ENCODE results near the gene ABT1.

Gene ABT1

GRCh38 chr6:26571592-26572296 is 25.0 kb upstream of the ABT1 start:
- DNase-seq (ENCODE audit: low read depth in 4 of 4, low spot score in 1 of 4): no peak

GRCh38 chr6:26575494-26575939 is 21.2 kb upstream of the ABT1 start:
- DNase-seq (ENCODE audit: low read depth in 4 of 4, low spot score in 1 of 4): no peak

- DNase-seq (ENCODE audit: low read depth in 4 of 4, low spot score in 1 of 4): no peak
Measured at GRCh38 chr6:26576407-26576843, 20.3 kb upstream of the ABT1 start.

GRCh38 chr6:26576929-26577719 is 19.6 kb upstream of the ABT1 start:
- DNase-seq (ENCODE audit: low read depth in 4 of 4, low spot score in 1 of 4): peak in 1 of 4 experiments; percentile 71

GRCh38 chr6:26577720-26578072 is 19.1 kb upstream of the ABT1 start:
- DNase-seq (ENCODE audit: low read depth in 4 of 4, low spot score in 1 of 4): no peak

GRCh38 chr6:26578279-26578678 is 18.5 kb upstream of the ABT1 start:
- DNase-seq (ENCODE audit: low read depth in 4 of 4, low spot score in 1 of 4): no peak

GRCh38 chr6:26578741-26579140 is 18.0 kb upstream of the ABT1 start:
- no peak for DNase-seq (ENCODE audit: low read depth in 4 of 4, low spot score in 1 of 4)

GRCh38 chr6:26581164-26581915 is 15.4 kb upstream of the ABT1 start:
- no peak for DNase-seq (ENCODE audit: low read depth in 4 of 4, low spot score in 1 of 4)

- no peak for DNase-seq (ENCODE audit: low read depth in 4 of 4, low spot score in 1 of 4)
Measured at GRCh38 chr6:26588965-26589364, 7.8 kb upstream of the ABT1 start.

- DNase-seq (ENCODE audit: low read depth in 4 of 4, low spot score in 1 of 4): no peak
Measured at GRCh38 chr6:26592649-26593048, 4.1 kb upstream of the ABT1 start.

GRCh38 chr6:26593278-26594130 is 3.2 kb upstream of the ABT1 start:
- no peak for DNase-seq (ENCODE audit: low read depth in 4 of 4, low spot score in 1 of 4)

GRCh38 chr6:26594131-26594498 is 2.6 kb upstream of the ABT1 start:
- no peak for DNase-seq (ENCODE audit: low read depth in 4 of 4, low spot score in 1 of 4)

- peak in 2 of 4 experiments; percentile 35 to 37 for DNase-seq (ENCODE audit: low read depth in 4 of 4, low spot score in 1 of 4)
Measured at GRCh38 chr6:26594730-26595632, 1.8 kb upstream of the ABT1 start.

GRCh38 chr6:26595669-26596269 is 984 bp upstream of the ABT1 start:
- peak; percentile 81 to 88 (median 82) for DNase-seq (ENCODE audit: low read depth in 4 of 4, low spot score in 1 of 4)

GRCh38 chr6:26597389-26597766 is 625 bp downstream of the ABT1 start:
- DNase-seq (ENCODE audit: low read depth in 4 of 4, low spot score in 1 of 4): no peak

- no peak for DNase-seq (ENCODE audit: low read depth in 4 of 4, low spot score in 1 of 4)
Measured at GRCh38 chr6:26597821-26598220, 1.1 kb downstream of the ABT1 start.

GRCh38 chr6:26598267-26598666 is 1.5 kb downstream of the ABT1 start:
- no peak for DNase-seq (ENCODE audit: low read depth in 4 of 4, low spot score in 1 of 4)

- no peak for DNase-seq (ENCODE audit: low read depth in 4 of 4, low spot score in 1 of 4)
Measured at GRCh38 chr6:26599134-26599533, 2.4 kb downstream of the ABT1 start.

GRCh38 chr6:26599591-26599990 is 2.8 kb downstream of the ABT1 start:
- DNase-seq (ENCODE audit: low read depth in 4 of 4, low spot score in 1 of 4): no peak

- no peak for DNase-seq (ENCODE audit: low read depth in 4 of 4, low spot score in 1 of 4)
Measured at GRCh38 chr6:26600759-26601158, 4.0 kb downstream of the ABT1 start.

Data from stimulated activated CD4-positive, alpha-beta T cell treated with anti-CD3 and anti-CD28 coated beads, Interleukin-1b, Interleukin-23, amount 100 ng/mL, for 24 hours (primary cell).